ENCODE data around the gene S100A3.

S100A3 gene

DNA sequence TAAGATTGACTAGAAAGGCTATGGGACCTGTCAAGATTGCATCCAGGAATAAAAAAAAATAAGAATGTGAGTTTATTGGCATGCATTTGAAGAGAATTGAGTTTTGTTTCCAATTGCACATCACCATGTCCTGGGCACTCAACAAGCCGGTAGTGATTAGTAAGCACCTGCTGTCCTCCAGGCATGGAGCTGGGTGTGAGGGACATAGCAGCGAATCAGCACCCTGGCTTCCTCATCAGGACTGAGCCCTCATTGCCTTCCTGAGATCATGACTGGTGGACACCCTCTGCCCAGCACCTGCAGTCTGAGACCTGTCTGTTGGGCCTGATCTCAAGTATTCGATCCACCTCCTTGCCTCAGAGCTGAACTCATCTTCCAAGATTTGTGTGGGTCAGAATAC lies 40.0 kb downstream of the S100A3 start:
- Histone ChIP-seq H3K4me2 (ENCODE audit: low read length) (no peak overlapping the region), H3K9me3 (ENCODE audit: insufficient read depth, low read length) (no peaks in the 10 kb centered on the region), H3K9ac (ENCODE audit: low read length) (no peak overlapping the region), H3K36me3 (replicated peaks; ENCODE audit: low read depth, low read length) (no peaks in the 10 kb centered on the region), H2AFZ (ENCODE audit: low read depth, low read length) (no peak overlapping the region), H4K20me1 (ENCODE audit: insufficient read depth, low read length) (no peaks in the 10 kb centered on the region), H3K4me1 (ENCODE audit: low read length) (peaks cover 11% of the 10 kb centered on the region), H3K4me3 (ENCODE audit: low read length) (no peak overlapping the region), H3K27me3 (ENCODE audit: low read depth, low read length) (0 out of 2 replicates have a peak, but pooled peaks cover 3% of the 10 kb centered on the region), H3K27ac (ENCODE audit: low read length) (no peak overlapping the region), H3K79me2 (ENCODE audit: low read length) (no peaks in the 10 kb centered on the region)
- TF ChIP-seq EZH2phosphoT487 (IDR thresholded peaks at IDR 0.05; ENCODE audit: low read depth): no peak
- TF ChIP-seq, protein P1, sequence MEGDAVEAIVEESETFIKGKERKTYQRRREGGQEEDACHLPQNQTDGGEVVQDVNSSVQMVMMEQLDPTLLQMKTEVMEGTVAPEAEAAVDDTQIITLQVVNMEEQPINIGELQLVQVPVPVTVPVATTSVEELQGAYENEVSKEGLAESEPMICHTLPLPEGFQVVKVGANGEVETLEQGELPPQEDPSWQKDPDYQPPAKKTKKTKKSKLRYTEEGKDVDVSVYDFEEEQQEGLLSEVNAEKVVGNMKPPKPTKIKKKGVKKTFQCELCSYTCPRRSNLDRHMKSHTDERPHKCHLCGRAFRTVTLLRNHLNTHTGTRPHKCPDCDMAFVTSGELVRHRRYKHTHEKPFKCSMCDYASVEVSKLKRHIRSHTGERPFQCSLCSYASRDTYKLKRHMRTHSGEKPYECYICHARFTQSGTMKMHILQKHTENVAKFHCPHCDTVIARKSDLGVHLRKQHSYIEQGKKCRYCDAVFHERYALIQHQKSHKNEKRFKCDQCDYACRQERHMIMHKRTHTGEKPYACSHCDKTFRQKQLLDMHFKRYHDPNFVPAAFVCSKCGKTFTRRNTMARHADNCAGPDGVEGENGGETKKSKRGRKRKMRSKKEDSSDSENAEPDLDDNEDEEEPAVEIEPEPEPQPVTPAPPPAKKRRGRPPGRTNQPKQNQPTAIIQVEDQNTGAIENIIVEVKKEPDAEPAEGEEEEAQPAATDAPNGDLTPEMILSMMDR (IDR thresholded peaks at IDR 0.05; ENCODE audit: low read depth, low read length): no peak

DNA sequence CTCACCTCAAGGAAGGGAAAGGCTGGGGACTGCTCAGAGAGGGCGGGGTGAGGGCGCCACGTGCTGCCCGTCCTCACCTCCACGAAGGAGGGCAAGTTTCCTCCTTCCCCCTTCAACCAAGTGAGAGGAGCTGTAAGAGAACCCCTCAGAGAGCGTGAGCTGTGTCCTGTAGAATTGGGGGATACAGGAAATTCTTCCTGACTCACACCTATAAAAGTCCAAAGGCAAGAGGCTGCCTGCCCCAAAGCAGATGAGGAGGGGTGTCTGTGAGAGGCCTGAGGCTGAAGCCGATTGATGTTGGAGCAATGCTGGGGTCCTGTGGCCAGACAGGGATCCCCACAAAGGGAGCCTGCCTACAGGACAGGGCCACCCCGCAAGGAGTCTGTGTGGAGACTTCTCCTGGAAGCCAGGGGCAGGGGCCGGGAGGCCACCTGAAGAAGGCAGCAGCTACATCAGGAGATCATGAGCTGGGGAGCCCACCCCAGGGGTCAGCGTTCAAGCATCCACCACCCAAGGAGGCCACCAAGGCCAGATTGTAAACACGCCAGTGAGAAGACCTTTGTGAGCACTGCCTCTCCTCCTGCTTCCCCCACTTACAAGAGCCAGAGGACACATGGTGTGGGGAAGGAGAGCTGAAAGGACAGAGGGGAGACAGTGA lies 41.0 kb downstream of the S100A3 start:
- Histone ChIP-seq H3K36me3 (replicated peaks; ENCODE audit: low read depth, low read length) (no peaks in the 10 kb centered on the region), H3K27me3 (ENCODE audit: low read depth, low read length) (0 out of 2 replicates have a peak, but pooled peaks cover 3% of the 10 kb centered on the region), H3K4me3 (ENCODE audit: low read length) (no peak overlapping the region), H3K4me2 (ENCODE audit: low read length) (no peak overlapping the region), H3K4me1 (ENCODE audit: low read length) (peaks cover 11% of the 10 kb centered on the region), H3K9me3 (ENCODE audit: insufficient read depth, low read length) (no peaks in the 10 kb centered on the region), H3K79me2 (ENCODE audit: low read length) (no peaks in the 10 kb centered on the region), H2AFZ (ENCODE audit: low read depth, low read length) (no peak overlapping the region), H3K9ac (ENCODE audit: low read length) (no peak overlapping the region), H3K27ac (ENCODE audit: low read length) (no peak overlapping the region), H4K20me1 (ENCODE audit: insufficient read depth, low read length) (no peaks in the 10 kb centered on the region)
- no peak for TF ChIP-seq EZH2phosphoT487 (IDR thresholded peaks at IDR 0.05; ENCODE audit: low read depth)
- TF ChIP-seq, protein P1 (IDR thresholded peaks at IDR 0.05; ENCODE audit: low read depth, low read length): no peak

DNA sequence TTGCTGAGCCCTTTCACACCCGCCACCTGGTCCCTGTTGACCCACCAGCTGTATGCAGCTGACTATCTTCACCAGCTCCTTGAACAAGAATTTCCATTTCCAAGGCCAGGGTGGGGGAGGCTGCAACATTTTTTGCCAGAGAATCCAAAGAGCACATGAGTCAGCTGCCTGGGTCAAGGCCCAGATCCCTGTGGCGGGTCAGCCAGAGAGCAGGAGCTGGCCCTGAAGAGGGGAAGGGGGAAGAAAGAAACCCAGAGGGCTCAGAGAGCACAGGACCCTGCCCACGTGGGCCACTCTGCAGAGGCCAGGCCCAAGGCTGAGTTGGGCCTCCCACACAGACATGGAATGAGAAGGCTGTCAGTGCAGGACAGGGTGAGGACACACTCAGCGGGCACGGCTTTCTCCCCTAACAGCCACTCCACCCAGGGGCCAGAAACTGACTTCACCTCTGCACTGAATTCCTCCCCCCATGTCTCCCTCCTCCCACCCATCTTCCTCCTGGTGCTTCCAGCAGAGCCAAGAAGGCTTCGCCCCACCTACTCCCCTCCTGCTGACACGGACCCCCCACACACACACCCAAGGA lies 42.1 kb downstream of the S100A3 start:
- no peak overlapping the region for H3K4me3 ChIP-seq (ENCODE audit: low read length)
- no peaks in the 10 kb centered on the region for H3K9me3 ChIP-seq (ENCODE audit: insufficient read depth, low read length)
- TF ChIP-seq EZH2phosphoT487 (IDR thresholded peaks at IDR 0.05; ENCODE audit: low read depth): no peak
- TF ChIP-seq, protein P1 (IDR thresholded peaks at IDR 0.05; ENCODE audit: low read depth, low read length): no peak
- 0 out of 2 replicates have a peak, but pooled peaks cover 3% of the 10 kb centered on the region for H3K27me3 ChIP-seq (ENCODE audit: low read depth, low read length)
- H3K36me3 ChIP-seq (replicated peaks; ENCODE audit: low read depth, low read length): no peaks in the 10 kb centered on the region
- H3K4me1 ChIP-seq (ENCODE audit: low read length): peaks cover 11% of the 10 kb centered on the region
- H3K4me2 ChIP-seq (ENCODE audit: low read length): no peak overlapping the region
- H2AFZ ChIP-seq (ENCODE audit: low read depth, low read length): no peak overlapping the region
- H4K20me1 ChIP-seq (ENCODE audit: insufficient read depth, low read length): no peaks in the 10 kb centered on the region
- H3K27ac ChIP-seq (ENCODE audit: low read length): no peak overlapping the region
- no peak overlapping the region for H3K9ac ChIP-seq (ENCODE audit: low read length)
- H3K79me2 ChIP-seq (ENCODE audit: low read length): no peaks in the 10 kb centered on the region

DNA sequence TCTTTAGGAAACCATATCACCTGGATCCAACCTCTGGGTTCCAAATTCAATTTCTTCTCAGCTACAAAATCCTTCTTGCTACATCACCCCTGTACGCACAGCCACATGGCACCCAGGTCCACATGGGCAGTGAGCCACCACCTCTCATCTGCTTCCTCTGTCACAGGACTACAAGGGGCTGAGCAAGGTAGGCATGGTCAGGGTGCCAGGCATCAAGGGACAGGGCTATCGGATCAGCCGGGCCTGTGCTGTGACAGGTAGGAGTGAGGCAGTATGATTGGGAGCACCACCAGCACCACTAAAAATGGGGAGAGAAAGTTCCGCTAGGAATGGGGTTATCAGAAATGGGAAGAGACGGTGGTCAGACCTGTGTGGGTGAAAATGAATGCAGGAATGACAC lies 42.7 kb downstream of the S100A3 start:
- H4K20me1 ChIP-seq (ENCODE audit: insufficient read depth, low read length): no peaks in the 10 kb centered on the region
- no peaks in the 10 kb centered on the region for H3K36me3 ChIP-seq (replicated peaks; ENCODE audit: low read depth, low read length)
- H3K4me1 ChIP-seq (ENCODE audit: low read length): peaks cover 10% of the 10 kb centered on the region
- no peaks in the 10 kb centered on the region for H3K9me3 ChIP-seq (ENCODE audit: insufficient read depth, low read length)
- 0 out of 2 replicates have a peak, but pooled peaks cover 3% of the 10 kb centered on the region for H3K27me3 ChIP-seq (ENCODE audit: low read depth, low read length)
- H3K4me3 ChIP-seq (ENCODE audit: low read length): no peak overlapping the region
- no peak overlapping the region for H2AFZ ChIP-seq (ENCODE audit: low read depth, low read length)
- H3K4me2 ChIP-seq (ENCODE audit: low read length): no peak overlapping the region
- no peaks in the 10 kb centered on the region for H3K79me2 ChIP-seq (ENCODE audit: low read length)
- TF ChIP-seq EZH2phosphoT487 (IDR thresholded peaks at IDR 0.05; ENCODE audit: low read depth): no peak
- TF ChIP-seq, protein P1 (IDR thresholded peaks at IDR 0.05; ENCODE audit: low read depth, low read length): no peak
- no peak overlapping the region for H3K27ac ChIP-seq (ENCODE audit: low read length)
- no peak overlapping the region for H3K9ac ChIP-seq (ENCODE audit: low read length)
